LHCN-M2 (cell line): ENCODE measurements around the gene NFIC. TPM values are rescaled to one million over a fixed set of nuclear protein-coding genes. Genes with fewer than 3 reads are reported as not detected.
"Not testable (repeated sequence)": the region's sequence is repeated elsewhere in the genome, so short reads cannot be mapped to it uniquely, and the experiment has no call there.

Experiments used
- DNase-seq: peaks from one replicate; pipeline ENCODE4 v3.0.0-alpha.2; 2012; ENCODE audit warnings: low read depth
- polyA plus RNA-seq: library from polyadenylated mRNA; unstranded; fragments of >200 nt; gene quantifications from one replicate; pipeline ENCODE4 v1.2.1, GENCODE V29; 2012; ENCODE audit warnings: missing spikeins
- total RNA-seq: library from RNA; depleted of rRNA; stranded (reverse); fragments of >200 nt; gene quantifications from 2 replicates; pipeline ENCODE4 v1.2.3, GENCODE V29; 2014; rRNA removed

NFIC gene
- total RNA-seq: 53.3 and 61.3 TPM in 2 replicates
- 58.9 TPM for polyA plus RNA-seq

GRCh38 chr19:3365836-3366752 lies at the start of gene NFIC:
Gene NFIC, plus strand, starts transcription at chr19:3366583. Its CDS starts 54 bp downstream, at chr19:3366637.
- peak; percentile 89 for DNase-seq

- no peak for DNase-seq
Measured at GRCh38 chr19:3316659-3317207, 49.6 kb upstream of the NFIC start.

GRCh38 chr19:3319643-3320353 lies 46.6 kb upstream of the NFIC start:
- no peak for DNase-seq

GRCh38 chr19:3320354-3320670 lies 46.1 kb upstream of the NFIC start:
- no peak for DNase-seq

- no peak for DNase-seq
Measured at GRCh38 chr19:3320853-3321252, 45.5 kb upstream of the NFIC start.

GRCh38 chr19:3321696-3322095 lies 44.7 kb upstream of the NFIC start:
- DNase-seq: no peak

GRCh38 chr19:3322199-3322978 lies 44.0 kb upstream of the NFIC start:
- no peak for DNase-seq

GRCh38 chr19:3323026-3323425 lies 43.4 kb upstream of the NFIC start:
- DNase-seq: no peak

GRCh38 chr19:3323658-3324057 lies 42.7 kb upstream of the NFIC start:
- DNase-seq: no peak

GRCh38 chr19:3324405-3324856 lies 42.0 kb upstream of the NFIC start:
- no peak for DNase-seq

GRCh38 chr19:3325451-3325850 lies 40.9 kb upstream of the NFIC start:
- DNase-seq: no peak

GRCh38 chr19:3328743-3329142 lies 37.6 kb upstream of the NFIC start:
- no peak for DNase-seq

GRCh38 chr19:3330047-3330446 lies 36.3 kb upstream of the NFIC start:
- DNase-seq: no peak

- DNase-seq: not testable (repeated sequence)
Measured at GRCh38 chr19:3332232-3332631, 34.2 kb upstream of the NFIC start.

GRCh38 chr19:3333020-3333583 lies 33.3 kb upstream of the NFIC start:
- DNase-seq: no peak

- DNase-seq: no peak
Measured at GRCh38 chr19:3333662-3334061, 32.7 kb upstream of the NFIC start.

GRCh38 chr19:3334749-3335430 lies 31.5 kb upstream of the NFIC start:
- DNase-seq: not testable (repeated sequence)

- peak; percentile 33 for DNase-seq
Measured at GRCh38 chr19:3335431-3336350, 30.7 kb upstream of the NFIC start.

- no peak for DNase-seq
Measured at GRCh38 chr19:3336351-3336679, 30.1 kb upstream of the NFIC start.
